Measurements from ENCODE around the gene MYBPC3. TPM values are rescaled to one million over a fixed set of nuclear protein-coding genes. Genes with fewer than 3 reads are reported as not detected.

The MYBPC3 gene
- polyA plus RNA-seq, 2 of the 4 experiments (the other 2 are of a cell fraction), result 0.05 to 0.06 TPM

- no peak for FAIRE-seq
- 92% methylated on average over 2 of the region's 2 CpGs for WGBS (ENCODE audit: missing lambda C conversion rate)
- Histone ChIP-seq H3K9me3 (no peaks in the 10 kb centered on the region), H3K4me2 (no peak overlapping the region), H3K4me1 (no peaks in the 10 kb centered on the region), H3K4me3 (no peak overlapping the region), H3K27ac (no peak overlapping the region)
- CTCF ChIA-PET, result interaction anchor here (1.0 kb wide), 1 partner anchor 10 kb away, joined by 3 read pairs; no protein-coding TSS in a partner anchor
- no peak for DNase-seq (ENCODE audit: low read depth in 1 of 2, low spot score in 1 of 2)
- POLR2A ChIA-PET, result no interaction called here
- no peak for ATAC-seq
- TF ChIP-seq PHF8 (IDR thresholded peaks at IDR 0.05; ENCODE audit: borderline replicate concordance, low read depth) (no peak), CBX8 (IDR thresholded peaks at IDR 0.05) (no peak), EHF (CRISPR knock-in tag; IDR thresholded peaks at IDR 0.05) (no peak), REST (IDR thresholded peaks at IDR 0.05) (no peak), RARB (CRISPR knock-in tag; IDR thresholded peaks at IDR 0.05) (no peak)
These were observed 34.3 kb downstream of the MYBPC3 start for GRCh38 chr11:47318166-47318565.

GRCh38 chr11:47317064-47317828, 35.3 kb downstream of the MYBPC3 start:
- CTCF ChIA-PET, result interaction anchor here (0.8 to 1.0 kb wide), 3 partner anchors 9 to 38 kb away, joined by 3 to 4 read pairs (median 4); no protein-coding TSS in a partner anchor
- 91% methylated on average over 5 of the region's 5 CpGs for WGBS (ENCODE audit: missing lambda C conversion rate)

More at GRCh38 chr11:47317064-47317828, 35.3 kb downstream of the MYBPC3 start:
- TF ChIP-seq E2F6 (IDR thresholded peaks at IDR 0.05; ENCODE audit: borderline replicate concordance, low read depth) (no peak), BCL3 (IDR thresholded peaks at IDR 0.05) (no peak), CBX2 (IDR thresholded peaks at IDR 0.05; ENCODE audit: borderline replicate concordance, low read depth) (no peak), HMGXB4 (CRISPR knock-in tag; IDR thresholded peaks at IDR 0.05; ENCODE audit: borderline replicate concordance) (no peak), RAD21 (conservative IDR thresholded peaks at IDR 0.05 in 1 of 2, IDR thresholded peaks at IDR 0.05 in 1 of 2) (no peak), BHLHE40 (IDR thresholded peaks at IDR 0.05; ENCODE audit: low read depth, low read length) (no peak), RFX5 (IDR thresholded peaks at IDR 0.05) (no peak), POLR2AphosphoS2 (conservative IDR thresholded peaks at IDR 0.05; ENCODE audit: low read length) (no peak), POLR2A (IDR thresholded peaks at IDR 0.05; ENCODE audit: low read length) (no peak), MYC (IDR thresholded peaks at IDR 0.05; ENCODE audit: borderline replicate concordance, low read length) (no peak), HES2 (IDR thresholded peaks at IDR 0.05) (no peak), REST (IDR thresholded peaks at IDR 0.05) (no peak), CHD4 (IDR thresholded peaks at IDR 0.05; ENCODE audit: borderline replicate concordance) (no peak), MAX (IDR thresholded peaks at IDR 0.05) (no peak), TFCP2L1 (CRISPR knock-in tag; IDR thresholded peaks at IDR 0.05) (no peak), CBX8 (IDR thresholded peaks at IDR 0.05) (no peak), TP53 (CRISPR knock-in tag; IDR thresholded peaks at IDR 0.05) (no peak), ZSCAN20 (CRISPR knock-in tag; IDR thresholded peaks at IDR 0.05) (no peak)
- H3K4me1 ChIP-seq, result no peaks in the 10 kb centered on the region
- no peak for FAIRE-seq
- DNase-seq (ENCODE audit: low read depth in 1 of 2, low spot score in 1 of 2), result no peak
- no peak overlapping the region for H3K4me3 ChIP-seq
- no peaks in the 10 kb centered on the region for H3K9me3 ChIP-seq
- H3K27ac ChIP-seq, result no peak overlapping the region
- POLR2A ChIA-PET, result no interaction called here
- H3K4me2 ChIP-seq, result no peak overlapping the region
- ATAC-seq, result no peak
